HG02759 (cell line): ENCODE results near the gene PRSS53.
A peak's percentile ranks its signal among the peaks of the same experiment; 100 is the strongest.

Experiments used
- ATAC-seq: cut with Tn5 transposase; IDR thresholded peaks from one replicate; pipeline ENCODE4 v1.9.1; 2021; ENCODE audit warnings: mild to moderate bottlenecking, moderate library complexity; ENCODE audit not compliant: unreplicated experiment

The PRSS53 gene

GRCh38 chr16:31055613-31056012, 33.1 kb downstream of the PRSS53 start:
- ATAC-seq: no peak

GRCh38 chr16:31052114-31052513, 36.6 kb downstream of the PRSS53 start:
- ATAC-seq: no peak

- ATAC-seq: no peak
Observed at GRCh38 chr16:31050280-31051030, 38.3 kb downstream of the PRSS53 start.

GRCh38 chr16:31043898-31044481, 44.8 kb downstream of the PRSS53 start:
- no peak for ATAC-seq

GRCh38 chr16:31043352-31043751, 45.4 kb downstream of the PRSS53 start:
- ATAC-seq: no peak

- ATAC-seq: no peak
Observed at GRCh38 chr16:31042866-31043265, 45.9 kb downstream of the PRSS53 start.

- ATAC-seq: no peak
Observed at GRCh38 chr16:31038993-31039392, 49.8 kb downstream of the PRSS53 start.

- ATAC-seq: no peak
Observed at GRCh38 chr16:31036691-31037090, 52.1 kb downstream of the PRSS53 start.

GRCh38 chr16:31033709-31034492, 54.8 kb downstream of the PRSS53 start:
- ATAC-seq: peak; percentile 50
